Chondrocyte (in vitro differentiated cells): Measurements from ENCODE around the gene USH2A. TPM values are rescaled to one million over a fixed set of nuclear protein-coding genes. Genes with fewer than 3 reads are reported as not detected.
A peak's percentile ranks its signal among the peaks of the same experiment; 100 is the strongest.

Experiments used
- DNase-seq: peaks from one replicate; pipeline ENCODE4 v3.0.0; 2021; ENCODE audit warnings: mixed read lengths, low spot score
- H3K27ac Mint-ChIP-seq: one replicate; pipeline ENCODE4 v1.8.0; 2021; ENCODE audit warnings: mild to moderate bottlenecking, moderate library complexity, mixed read lengths; ENCODE audit not compliant: unreplicated experiment
- H3K27me3 Mint-ChIP-seq: 2 replicates; pipeline ENCODE4 v1.8.0; 2021; ENCODE audit warnings: low read depth, mixed read lengths
- H3K36me3 Mint-ChIP-seq: 2 replicates; pipeline ENCODE4 v1.8.0; 2021; ENCODE audit warnings: low read depth, mixed read lengths
- H3K4me1 Mint-ChIP-seq: 2 replicates; pipeline ENCODE4 v1.8.0; 2021; ENCODE audit warnings: low read depth, mild to moderate bottlenecking, mixed read lengths
- H3K4me3 Mint-ChIP-seq: one replicate; pipeline ENCODE4 v1.8.0; 2021; ENCODE audit warnings: mild to moderate bottlenecking, moderate library complexity, mixed read lengths; ENCODE audit not compliant: unreplicated experiment
- H3K9me3 Mint-ChIP-seq: 2 replicates; pipeline ENCODE4 v1.8.0; 2021; ENCODE audit warnings: low read depth, mixed read lengths
- total RNA-seq: library from RNA; stranded (reverse); gene quantifications from 3 replicates; pipeline ENCODE4 v1.2.1, GENCODE V29; 2021
- TF ChIP-seq, protein P1 (sequence below): fragments of 200-600 bp; sonication (generic); IDR thresholded peaks from 2 replicates; pipeline ENCODE4 v1.5.0; 2021; ENCODE audit warnings: antibody characterized with exemption, mild to moderate bottlenecking, moderate library complexity

The USH2A gene
- total RNA-seq, 1 donor from 2014 or later, result not detected

DNA sequence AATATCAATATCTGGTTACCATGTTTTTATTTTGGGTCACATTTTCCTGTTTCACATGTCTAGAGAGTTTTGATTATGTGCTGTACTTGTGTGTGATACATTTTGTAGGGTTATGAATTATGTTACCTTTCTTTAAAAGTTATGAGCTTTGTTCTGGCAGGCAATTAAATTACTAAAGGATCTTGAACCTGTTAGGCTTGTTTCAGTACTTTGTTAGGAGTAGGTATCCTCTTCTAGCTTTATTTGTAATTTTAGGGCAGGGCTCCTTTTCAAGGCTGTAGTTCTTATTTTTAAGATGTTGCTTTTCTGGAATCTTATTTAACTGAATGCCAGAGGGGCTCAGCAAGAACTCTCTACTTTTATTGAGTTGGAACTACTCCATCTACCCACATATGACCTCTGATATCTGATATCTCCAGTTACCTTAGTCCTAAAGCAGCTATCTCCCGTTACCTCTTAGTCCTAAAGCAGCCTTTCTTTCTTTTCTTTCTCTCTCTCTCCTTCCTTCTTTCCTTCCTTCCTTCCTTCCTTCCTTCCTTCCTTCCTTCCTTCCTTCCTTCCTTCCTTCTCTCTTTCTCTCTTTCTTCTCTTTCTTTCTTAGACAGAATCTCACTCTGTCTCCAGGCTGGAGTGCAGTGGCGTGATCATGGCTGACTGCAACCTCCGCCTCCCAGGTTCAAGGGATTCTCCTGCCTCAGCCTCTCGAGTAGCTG lies 832.3 kb downstream of the USH2A start:
- TF ChIP-seq, protein P1, sequence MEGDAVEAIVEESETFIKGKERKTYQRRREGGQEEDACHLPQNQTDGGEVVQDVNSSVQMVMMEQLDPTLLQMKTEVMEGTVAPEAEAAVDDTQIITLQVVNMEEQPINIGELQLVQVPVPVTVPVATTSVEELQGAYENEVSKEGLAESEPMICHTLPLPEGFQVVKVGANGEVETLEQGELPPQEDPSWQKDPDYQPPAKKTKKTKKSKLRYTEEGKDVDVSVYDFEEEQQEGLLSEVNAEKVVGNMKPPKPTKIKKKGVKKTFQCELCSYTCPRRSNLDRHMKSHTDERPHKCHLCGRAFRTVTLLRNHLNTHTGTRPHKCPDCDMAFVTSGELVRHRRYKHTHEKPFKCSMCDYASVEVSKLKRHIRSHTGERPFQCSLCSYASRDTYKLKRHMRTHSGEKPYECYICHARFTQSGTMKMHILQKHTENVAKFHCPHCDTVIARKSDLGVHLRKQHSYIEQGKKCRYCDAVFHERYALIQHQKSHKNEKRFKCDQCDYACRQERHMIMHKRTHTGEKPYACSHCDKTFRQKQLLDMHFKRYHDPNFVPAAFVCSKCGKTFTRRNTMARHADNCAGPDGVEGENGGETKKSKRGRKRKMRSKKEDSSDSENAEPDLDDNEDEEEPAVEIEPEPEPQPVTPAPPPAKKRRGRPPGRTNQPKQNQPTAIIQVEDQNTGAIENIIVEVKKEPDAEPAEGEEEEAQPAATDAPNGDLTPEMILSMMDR, result no peak
- no peak for DNase-seq
- Mint-ChIP-seq H3K4me3 (no peak overlapping the region), H3K4me1 (peaks cover 23% of the 10 kb centered on the region), H3K27ac (no peak overlapping the region), H3K27me3 (no peaks in the 10 kb centered on the region), H3K9me3 (no peaks in the 10 kb centered on the region), H3K36me3 (peaks cover 14% of the 10 kb centered on the region)

DNA sequence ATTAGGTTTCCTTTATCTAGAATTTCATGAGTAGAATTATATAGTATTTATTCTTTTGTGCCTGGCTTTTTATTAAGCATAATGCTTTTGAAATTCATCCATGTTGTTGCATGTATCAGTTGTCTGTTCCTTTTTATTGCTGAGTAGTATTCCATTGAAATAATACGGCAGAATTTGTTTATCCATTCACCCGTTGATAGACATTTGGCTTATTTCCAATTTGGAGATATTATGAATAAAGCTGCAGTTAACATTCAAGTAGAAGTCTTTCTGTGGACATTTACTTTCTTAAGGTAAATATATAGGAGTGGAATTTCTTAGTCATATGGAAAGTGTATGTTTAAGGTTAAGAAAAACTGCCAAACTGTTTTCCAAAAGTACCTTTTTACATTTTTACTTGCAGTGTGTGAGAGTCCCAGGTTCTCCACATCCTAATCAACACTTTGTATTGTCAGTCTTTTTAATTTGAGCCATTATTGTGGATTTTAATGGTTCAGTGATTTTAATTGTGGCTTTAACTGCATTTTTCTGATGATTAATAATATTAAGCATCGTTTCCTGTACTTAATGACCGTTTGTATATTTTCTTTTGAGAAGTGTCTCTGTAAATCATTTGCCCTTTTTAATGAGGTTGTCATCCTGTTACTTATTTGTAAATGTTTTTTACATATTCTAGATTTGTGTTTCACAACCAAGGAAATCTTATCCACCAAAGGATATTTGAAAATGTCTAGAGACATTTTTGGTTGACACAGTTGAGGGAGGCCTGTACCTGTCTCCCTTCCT lies 833.4 kb downstream of the USH2A start:
- DNase-seq, result no peak
- H3K4me1 Mint-ChIP-seq, result peaks cover 12% of the 10 kb centered on the region
- no peak overlapping the region for H3K27ac Mint-ChIP-seq
- H3K9me3 Mint-ChIP-seq, result peaks cover 1% of the 10 kb centered on the region
- TF ChIP-seq, protein P1, result no peak
- no peak overlapping the region for H3K4me3 Mint-ChIP-seq
- no peaks in the 10 kb centered on the region for H3K27me3 Mint-ChIP-seq
- H3K36me3 Mint-ChIP-seq, result peaks cover 16% of the 10 kb centered on the region

DNA sequence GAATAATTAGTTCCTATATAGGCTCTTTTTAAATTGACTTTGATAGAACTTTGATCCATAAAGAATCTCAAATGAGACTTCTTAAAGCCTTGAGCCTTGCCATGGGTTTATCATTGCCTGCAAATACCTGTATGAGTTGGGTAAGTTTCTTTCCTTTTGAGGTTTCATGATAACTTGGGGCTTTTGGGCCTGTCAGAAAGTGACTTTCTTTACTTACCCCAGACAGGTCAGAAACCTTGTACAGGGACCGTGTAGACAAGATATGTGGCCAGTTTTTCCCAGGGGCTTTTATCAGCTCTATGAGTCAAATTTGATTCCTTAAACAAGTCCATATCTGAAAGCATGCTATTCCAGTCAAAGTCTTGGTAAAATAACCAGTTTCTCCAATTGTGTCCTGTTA lies 838.9 kb downstream of the USH2A start:
- H3K36me3 Mint-ChIP-seq, result peaks cover 24% of the 10 kb centered on the region

DNA sequence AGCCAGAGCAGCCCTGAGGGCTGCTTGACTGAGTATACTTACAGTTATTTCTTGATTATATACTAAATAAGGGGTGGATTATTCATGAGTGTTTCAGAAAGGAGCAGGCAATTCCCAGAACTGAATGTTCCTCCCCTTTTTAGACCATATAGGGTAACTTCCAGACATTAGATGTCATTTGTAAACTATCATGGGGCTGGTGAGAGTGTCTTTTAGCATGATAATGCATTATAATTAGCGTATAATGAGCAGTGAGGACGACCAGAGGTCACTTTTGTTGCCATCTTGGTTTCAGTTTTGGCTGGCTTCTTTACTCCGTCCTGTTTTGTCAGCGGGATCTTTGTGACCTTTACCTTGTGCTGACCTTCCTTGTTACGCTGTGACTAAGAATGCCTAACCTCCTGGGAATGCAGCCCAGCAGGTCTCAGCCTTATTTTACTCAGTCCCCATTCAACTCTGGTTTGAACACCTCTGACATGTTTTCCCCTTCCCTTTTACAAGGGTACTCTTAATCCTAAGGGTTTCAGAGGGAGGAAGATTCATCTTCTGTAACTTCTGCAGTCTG lies 840.0 kb downstream of the USH2A start:
- Mint-ChIP-seq H3K4me3 (no peak overlapping the region), H3K36me3 (peaks cover 26% of the 10 kb centered on the region), H3K9me3 (peaks cover 2% of the 10 kb centered on the region), H3K4me1 (no peaks in the 10 kb centered on the region), H3K27me3 (no peaks in the 10 kb centered on the region), H3K27ac (no peak overlapping the region)
- no peak for DNase-seq
- TF ChIP-seq, protein P1, result no peak

More for the DNA sequence above, 838.9 kb downstream of the USH2A start:
- H3K9me3 Mint-ChIP-seq, result peaks cover 2% of the 10 kb centered on the region
- no peak for DNase-seq
- H3K27me3 Mint-ChIP-seq, result no peaks in the 10 kb centered on the region
- no peak overlapping the region for H3K4me3 Mint-ChIP-seq
- H3K4me1 Mint-ChIP-seq, result no peaks in the 10 kb centered on the region
- H3K27ac Mint-ChIP-seq, result no peak overlapping the region
- TF ChIP-seq, protein P1, result no peak

DNA sequence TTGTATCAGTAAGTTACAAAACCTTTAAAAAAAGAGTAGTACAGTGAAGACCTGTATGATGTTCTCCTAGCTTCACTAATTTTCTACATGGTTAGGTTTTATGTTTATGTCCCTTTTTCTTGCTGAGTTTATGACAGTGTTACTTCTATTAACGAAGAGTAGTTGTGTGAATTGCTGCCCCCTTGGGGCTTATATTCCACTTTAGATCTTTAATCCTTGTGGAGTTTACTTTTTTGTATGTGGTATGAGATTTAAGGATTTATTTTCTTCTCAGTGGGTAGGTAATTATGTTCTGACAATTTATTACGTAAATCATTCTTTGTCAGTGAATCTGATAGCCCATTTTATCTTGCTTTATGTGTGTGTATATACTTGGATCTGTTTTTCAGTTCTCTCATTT lies 841.4 kb downstream of the USH2A start:
- Mint-ChIP-seq H3K9me3 (peaks cover 2% of the 10 kb centered on the region), H3K27ac (no peak overlapping the region), H3K4me3 (no peak overlapping the region), H3K36me3 (peaks cover 26% of the 10 kb centered on the region), H3K4me1 (no peaks in the 10 kb centered on the region), H3K27me3 (no peaks in the 10 kb centered on the region)
- DNase-seq, result no peak
- TF ChIP-seq, protein P1, result peak; percentile 16
